Neural cell (in vitro differentiated cells): Measurements from ENCODE around the gene EIF4H. TPM values are rescaled to one million over a fixed set of nuclear protein-coding genes. Genes with fewer than 3 reads are reported as not detected.

Source experiments
- H2AFZ ChIP-seq: fragments of 200-600, 300-800 bp; sonication (generic), shearing (Covaris generic); 2 replicates; pipeline ENCODE4 v1.6.0; 2014; ENCODE audit warnings: low read depth, mild to moderate bottlenecking, antibody characterized with exemption, low read length, moderate library complexity
- H3F3A ChIP-seq: fragments of 200-600 bp; shearing (Covaris generic); 2 replicates; pipeline ENCODE4 v1.6.1; 2016; ENCODE audit warnings: mild to moderate bottlenecking, moderate library complexity, mixed read lengths, antibody characterized with exemption, low read length; ENCODE audit not compliant: insufficient read depth, poor library complexity, severe bottlenecking
- H3K27ac ChIP-seq: fragments of 200-600, 300-800 bp; sonication (generic), shearing (Covaris generic); 2 replicates; pipeline ENCODE4 v1.5.1; 2014; ENCODE audit warnings: mild to moderate bottlenecking, low read length, moderate library complexity
- H3K27me3 ChIP-seq: fragments of 300-800, 200-600 bp; sonication (generic), shearing (Covaris generic); 2 replicates; pipeline ENCODE4 v1.6.0; 2014; ENCODE audit warnings: mild to moderate bottlenecking, low read depth, low read length, moderate library complexity; ENCODE audit not compliant: insufficient read depth
- H3K36me3 ChIP-seq: fragments of 300-800, 200-600 bp; sonication (generic), shearing (Covaris generic); 2 replicates; pipeline ENCODE4 v1.5.1; 2014; ENCODE audit warnings: mild to moderate bottlenecking, antibody characterized with exemption, low read length, moderate library complexity; ENCODE audit not compliant: insufficient read depth
- H3K4me2 ChIP-seq: fragments of 300-800, 200-600 bp; sonication (generic), shearing (Covaris generic); 2 replicates; pipeline ENCODE4 v1.6.0; 2014; ENCODE audit warnings: mild to moderate bottlenecking, low read length
- H3K4me3 ChIP-seq: fragments of 300-800, 200-600 bp; sonication (generic), shearing (Covaris generic); 2 replicates; pipeline ENCODE4 v1.5.1; 2014; ENCODE audit warnings: mild to moderate bottlenecking, low read length, moderate library complexity
- H3K79me2 ChIP-seq: fragments of 200-600 bp; shearing (Covaris generic); replicated peaks from 2 replicates; pipeline ENCODE4 v1.6.0; 2014; ENCODE audit warnings: mild to moderate bottlenecking, low read length, moderate library complexity; ENCODE audit not compliant: insufficient read depth
- H3K9ac ChIP-seq: fragments of 300-800, 200-600 bp; sonication (generic), shearing (Covaris generic); 2 replicates; pipeline ENCODE4 v1.6.1; 2016; ENCODE audit warnings: mild to moderate bottlenecking, low read length, mixed read lengths
- H3K9me2 ChIP-seq: fragments of 200-600 bp; shearing (Covaris generic); 2 replicates; pipeline ENCODE4 v1.6.1; 2016; ENCODE audit warnings: mild to moderate bottlenecking, low read length, mixed read lengths; ENCODE audit not compliant: insufficient read depth
- H3K9me3 ChIP-seq: fragments of 200-600, 300-800 bp; sonication (generic), shearing (Covaris generic); 2 replicates; pipeline ENCODE4 v1.6.1; 2016; ENCODE audit warnings: mild to moderate bottlenecking, mixed run types, low read length, moderate library complexity, mixed read lengths
- H4K20me1 ChIP-seq: fragments of 200-600 bp; shearing (Covaris generic); 2 replicates; pipeline ENCODE4 v1.6.1; 2016; ENCODE audit warnings: mild to moderate bottlenecking, mixed run types; ENCODE audit not compliant: insufficient read depth
- CTCF ChIP-seq: fragments of 450-650 bp; IDR thresholded peaks from 2 replicates; pipeline ENCODE4 v1.5.1; 2014; ENCODE audit warnings: antibody characterized with exemption, mild to moderate bottlenecking, moderate library complexity; ENCODE audit not compliant: poor library complexity, severe bottlenecking
- EP300 ChIP-seq: fragments of 450-650 bp; conservative IDR thresholded peaks from 2 replicates; pipeline ENCODE4 v1.6.1; 2014; ENCODE audit warnings: antibody characterized with exemption, mild to moderate bottlenecking, moderate library complexity; ENCODE audit not compliant: poor library complexity, severe bottlenecking
- EZH2 ChIP-seq: fragments of 200-600, 300-800 bp; shearing (Covaris generic), sonication (generic); IDR thresholded peaks from 2 replicates; pipeline ENCODE4 v1.6.1; 2014; ENCODE audit warnings: antibody characterized with exemption, low read length, borderline replicate concordance, mild to moderate bottlenecking; ENCODE audit not compliant: insufficient read depth, poor library complexity, severe bottlenecking
- MXI1 ChIP-seq: fragments of 450-650 bp; conservative IDR thresholded peaks from 2 replicates; pipeline ENCODE4 v1.6.1; 2014; ENCODE audit warnings: antibody characterized with exemption, mild to moderate bottlenecking; ENCODE audit not compliant: poor library complexity, severe bottlenecking
- POLR2AphosphoS5 ChIP-seq: IDR thresholded peaks from 2 replicates; pipeline ENCODE4 v1.6.1; 2012
- RAD21 ChIP-seq: fragments of 450-650 bp; conservative IDR thresholded peaks from 2 replicates; pipeline ENCODE4 v1.6.1; 2014; ENCODE audit warnings: antibody characterized with exemption, mild to moderate bottlenecking, moderate library complexity
- REST ChIP-seq: IDR thresholded peaks from 2 replicates; pipeline ENCODE4 v1.6.1; 2012; ENCODE audit warnings: borderline replicate concordance
- SMC3 ChIP-seq: fragments of 450-650 bp; conservative IDR thresholded peaks from 2 replicates; pipeline ENCODE4 v1.6.1; 2014; ENCODE audit warnings: antibody characterized with exemption, mild to moderate bottlenecking, moderate library complexity; ENCODE audit not compliant: poor library complexity
- TAF1 ChIP-seq: IDR thresholded peaks from 2 replicates; pipeline ENCODE4 v1.6.1; 2012; ENCODE audit warnings: low read depth
- polyA plus RNA-seq: library from polyadenylated mRNA; depleted of rRNA; stranded (reverse); fragments of >200 nt; gene quantifications from 2 replicates; pipeline ENCODE4 v1.2.3, GENCODE V29; 2014

EIF4H gene
- polyA plus RNA-seq, 1 donor from 2014 or later: 170 TPM

GRCh38 chr7:74218343-74218698, 44.2 kb downstream of the EIF4H start:
- H3K9me3 ChIP-seq: no peaks in the 10 kb centered on the region
- H3K27me3 ChIP-seq: no peaks in the 10 kb centered on the region
- no peak overlapping the region for H3K27ac ChIP-seq
- TF ChIP-seq SMC3 (no peak), REST (no peak), MXI1 (no peak), EZH2 (no peak), POLR2AphosphoS5 (no peak), TAF1 (no peak), RAD21 (no peak), EP300 (no peak), CTCF (no peak)
- no peak overlapping the region for H3K4me2 ChIP-seq
- H3F3A ChIP-seq: no peaks in the 10 kb centered on the region
- H3K4me3 ChIP-seq: no peak overlapping the region
- H3K9ac ChIP-seq: no peak overlapping the region
- H3K79me2 ChIP-seq: no peaks in the 10 kb centered on the region
- H4K20me1 ChIP-seq: no peaks in the 10 kb centered on the region
- no peak overlapping the region for H2AFZ ChIP-seq
- H3K36me3 ChIP-seq: no peaks in the 10 kb centered on the region
- no peaks in the 10 kb centered on the region for H3K9me2 ChIP-seq

- Histone ChIP-seq H4K20me1 (no peaks in the 10 kb centered on the region), H3K27ac (no peak overlapping the region), H3K9ac (no peak overlapping the region), H3K9me3 (no peaks in the 10 kb centered on the region), H3K4me2 (no peak overlapping the region), H3K4me3 (no peak overlapping the region), H2AFZ (no peak overlapping the region), H3F3A (no peaks in the 10 kb centered on the region), H3K79me2 (no peaks in the 10 kb centered on the region), H3K27me3 (no peaks in the 10 kb centered on the region), H3K9me2 (no peaks in the 10 kb centered on the region), H3K36me3 (no peaks in the 10 kb centered on the region)
- TF ChIP-seq EP300 (no peak), MXI1 (no peak), RAD21 (no peak), CTCF (no peak), EZH2 (no peak)
Observed at GRCh38 chr7:74219416-74219815, 45.3 kb downstream of the EIF4H start.
